Activated CD4-positive, CD25-positive, alpha-beta regulatory T cell treated with anti-CD3 and anti-CD28 coated beads, Interleukin-2, amount 50 U/mL, for 24 hours (primary cell): ENCODE results near the gene ARL3.
"Not testable (repeated sequence)": the region's sequence is repeated elsewhere in the genome, so short reads cannot be mapped to it uniquely, and the experiment has no call there.

ENCODE experiments used
- ATAC-seq, 2 donors: fragments of 150-1000 bp; cut with Tn5 transposase; one replicate each; pipeline ENCODE4 v1.10.0; 2021; ENCODE audit warnings: mild to moderate bottlenecking in 1 of 2, moderate library complexity in 1 of 2

Gene ARL3

GRCh38 chr10:102735065-102735562 lies 20.9 kb upstream of the ARL3 start:
- ATAC-seq, result no peak

- no peak for ATAC-seq
Observed at GRCh38 chr10:102732661-102733060, 18.5 kb upstream of the ARL3 start.

- ATAC-seq, result no peak
Observed at GRCh38 chr10:102731222-102731800, 17.1 kb upstream of the ARL3 start.

DNA sequence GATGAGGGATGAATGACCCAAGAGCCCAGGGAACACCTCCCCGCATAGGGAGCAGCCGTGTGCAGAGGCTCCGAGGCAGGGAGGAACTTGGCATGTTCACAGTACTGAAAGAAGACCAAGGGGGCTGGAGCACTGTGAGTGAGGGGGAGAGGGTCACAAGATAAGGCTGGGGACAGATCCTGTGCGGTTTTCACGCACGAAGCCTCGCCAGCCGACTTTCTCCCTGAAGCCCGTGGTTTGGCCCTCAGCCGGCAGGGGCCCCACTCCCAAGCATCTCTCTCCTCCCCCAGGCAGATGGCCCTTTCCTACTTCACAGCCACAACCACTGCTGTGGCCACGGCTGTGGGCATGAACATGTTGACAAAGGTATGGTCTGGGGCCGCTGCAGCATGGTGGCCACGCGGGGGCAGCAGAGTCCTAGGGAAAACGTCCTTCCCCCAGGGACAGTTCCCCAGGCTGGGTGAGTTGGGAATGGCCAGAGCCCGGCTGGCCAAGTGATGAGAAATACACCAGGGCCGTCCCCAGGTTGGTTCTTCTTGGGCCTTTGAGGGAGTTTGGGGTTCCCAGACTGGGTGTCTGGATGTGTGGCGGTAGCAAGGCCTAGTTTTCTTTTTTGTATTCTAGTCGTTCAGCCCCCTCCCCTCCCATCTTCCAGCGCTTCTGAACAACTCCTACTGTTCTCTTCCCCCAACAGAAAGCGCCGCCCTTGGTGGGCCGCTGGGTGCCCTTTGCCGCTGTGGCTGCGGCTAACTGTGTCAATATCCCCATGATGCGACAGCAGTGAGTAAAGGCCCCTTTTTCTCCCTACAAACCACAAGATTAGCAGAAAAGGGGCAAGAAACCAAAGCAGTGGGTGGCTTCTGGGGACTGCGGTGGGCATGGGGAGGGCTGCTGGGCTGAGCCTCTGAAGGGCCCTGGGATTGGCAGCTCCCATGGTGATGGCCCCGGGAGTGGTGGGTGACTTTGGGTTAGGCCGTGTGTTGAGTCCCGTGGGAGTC lies 15.1 kb upstream of the ARL3 start:
- peak; percentile 56 to 73 for ATAC-seq

DNA sequence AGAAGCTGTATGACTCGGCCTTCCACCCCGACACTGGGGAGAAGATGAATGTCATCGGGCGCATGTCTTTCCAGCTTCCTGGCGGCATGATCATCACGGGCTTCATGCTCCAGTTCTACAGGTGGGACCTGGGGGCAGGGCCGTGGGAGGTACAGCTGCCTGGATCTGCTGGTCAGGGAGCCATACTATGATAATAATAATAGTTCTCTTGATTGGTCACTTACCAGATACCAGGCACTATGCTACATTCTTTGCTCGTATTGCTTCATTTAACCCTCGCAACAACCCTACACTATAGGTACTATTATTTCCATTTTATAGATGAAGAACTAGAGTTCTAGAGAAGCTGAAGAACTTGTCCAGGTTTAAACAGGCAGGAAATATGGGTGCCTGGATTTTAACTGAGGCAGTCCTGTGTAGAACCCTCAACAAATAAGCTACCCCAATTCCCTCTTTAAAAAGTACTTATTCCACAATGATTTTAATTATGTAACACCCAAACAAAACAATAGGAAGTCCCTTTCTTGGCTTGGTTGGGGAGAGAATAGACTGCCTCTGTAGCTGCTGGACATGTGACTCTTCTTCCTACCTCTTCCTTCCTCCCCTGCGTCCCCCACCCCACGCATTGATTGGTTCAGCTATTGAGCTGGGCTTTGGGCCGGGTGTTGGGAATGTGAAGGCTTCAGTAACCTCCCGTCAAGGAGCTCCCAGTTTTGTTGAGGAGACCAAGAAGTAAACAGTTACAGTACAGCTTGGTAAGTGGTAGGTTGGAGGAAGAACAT lies 13.0 kb upstream of the ARL3 start:
- no peak for ATAC-seq

GRCh38 chr10:102726274-102726673 lies 12.1 kb upstream of the ARL3 start:
- ATAC-seq, result no peak

DNA sequence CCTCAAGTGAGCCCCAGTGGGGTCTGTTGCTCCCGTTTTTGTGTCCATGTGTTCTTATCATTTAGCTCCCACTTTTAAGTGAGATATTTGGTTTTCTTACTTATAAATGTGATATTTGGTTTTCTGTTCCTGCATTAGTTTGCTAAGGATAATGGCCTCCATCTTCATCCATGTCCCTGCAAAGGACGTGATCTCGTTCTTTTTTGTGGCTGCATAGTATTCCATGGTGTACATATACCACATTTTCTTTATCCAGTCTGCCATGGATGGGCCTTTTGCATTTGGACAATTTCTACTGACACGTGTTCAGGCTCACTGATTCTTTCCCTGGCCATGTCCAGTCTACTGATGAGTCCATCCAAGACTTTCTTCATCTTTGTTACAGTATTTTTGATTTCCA lies 9.8 kb upstream of the ARL3 start:
- ATAC-seq, result no peak

GRCh38 chr10:102721954-102722353 lies 7.8 kb upstream of the ARL3 start:
- ATAC-seq, result peak in 1 of 2 donors; percentile 45

GRCh38 chr10:102720775-102721301 lies 6.6 kb upstream of the ARL3 start:
- no peak for ATAC-seq

DNA sequence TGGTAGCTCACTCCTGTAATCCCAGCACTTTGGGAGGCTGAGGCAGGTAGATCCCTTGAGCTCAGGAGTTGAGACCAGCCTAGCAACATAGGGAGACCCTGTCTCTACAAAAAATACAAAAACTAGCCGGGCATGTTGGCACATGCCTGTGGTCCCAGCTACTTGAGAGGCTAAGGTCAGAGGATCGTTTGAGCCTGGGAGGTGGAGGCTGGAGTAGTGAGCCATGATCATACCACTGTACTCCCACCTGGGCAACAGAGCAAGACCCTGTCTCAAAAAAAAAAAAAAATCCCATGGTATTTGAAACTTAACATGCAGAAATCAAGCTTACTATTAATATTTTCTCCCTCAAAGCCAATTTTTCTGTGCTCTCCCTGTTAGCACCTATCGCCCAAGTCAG lies 6.1 kb upstream of the ARL3 start:
- ATAC-seq, result no peak

DNA sequence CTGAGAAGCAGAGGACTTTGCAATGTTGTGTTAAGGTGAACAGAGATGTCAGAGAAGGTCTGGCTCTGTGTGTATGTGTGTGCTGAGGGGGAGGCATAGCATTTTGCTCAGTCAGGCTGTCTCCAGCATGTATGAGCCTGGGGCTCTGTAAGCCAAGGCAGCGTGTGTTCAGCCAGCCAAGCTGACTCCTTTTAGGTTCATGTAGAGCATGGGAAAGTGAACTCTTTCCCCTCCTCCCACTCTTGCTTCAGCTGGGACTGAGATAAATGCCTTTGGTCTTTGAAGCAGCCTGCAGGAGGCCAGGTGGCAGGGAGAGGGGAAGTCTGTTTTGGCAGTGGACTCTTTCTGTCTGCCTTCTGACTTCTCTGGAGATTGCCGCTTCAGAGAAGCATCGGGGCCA lies 4.0 kb upstream of the ARL3 start:
- ATAC-seq, result no peak

DNA sequence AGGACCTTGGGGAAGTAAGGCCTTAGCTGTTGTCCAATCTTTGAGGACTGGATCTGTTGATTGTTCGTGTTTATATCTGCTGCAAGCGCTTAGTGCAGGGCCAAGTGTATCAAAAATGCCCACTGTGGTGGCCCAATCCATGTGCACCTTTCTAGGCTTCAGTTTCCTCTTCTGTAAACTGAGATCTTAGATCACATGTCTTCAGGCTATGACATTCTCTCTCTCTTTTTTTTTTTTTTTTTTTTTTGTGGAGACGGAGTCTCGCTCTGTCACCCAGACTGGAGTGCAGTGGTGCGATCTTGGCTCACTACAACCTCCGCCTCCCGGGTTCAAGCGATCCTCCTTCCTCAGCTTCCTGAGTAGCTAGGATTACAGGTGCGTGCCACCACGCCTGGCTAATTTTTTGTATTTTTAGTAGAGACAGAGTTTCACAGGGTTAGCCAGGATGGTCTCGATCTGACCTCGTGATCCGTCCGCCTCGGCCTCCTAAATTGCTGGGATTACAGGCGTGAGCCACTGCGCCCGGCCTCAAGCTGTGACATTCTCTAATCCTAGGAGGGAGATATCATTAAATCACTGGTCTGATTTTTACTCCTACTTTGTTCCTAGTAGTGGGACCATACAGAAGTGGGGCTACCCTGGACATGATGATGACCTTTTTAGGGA lies 2.8 kb upstream of the ARL3 start:
- not testable (repeated sequence) for ATAC-seq

GRCh38 chr10:102715880-102716279 lies 1.7 kb upstream of the ARL3 start:
- no peak for ATAC-seq

DNA sequence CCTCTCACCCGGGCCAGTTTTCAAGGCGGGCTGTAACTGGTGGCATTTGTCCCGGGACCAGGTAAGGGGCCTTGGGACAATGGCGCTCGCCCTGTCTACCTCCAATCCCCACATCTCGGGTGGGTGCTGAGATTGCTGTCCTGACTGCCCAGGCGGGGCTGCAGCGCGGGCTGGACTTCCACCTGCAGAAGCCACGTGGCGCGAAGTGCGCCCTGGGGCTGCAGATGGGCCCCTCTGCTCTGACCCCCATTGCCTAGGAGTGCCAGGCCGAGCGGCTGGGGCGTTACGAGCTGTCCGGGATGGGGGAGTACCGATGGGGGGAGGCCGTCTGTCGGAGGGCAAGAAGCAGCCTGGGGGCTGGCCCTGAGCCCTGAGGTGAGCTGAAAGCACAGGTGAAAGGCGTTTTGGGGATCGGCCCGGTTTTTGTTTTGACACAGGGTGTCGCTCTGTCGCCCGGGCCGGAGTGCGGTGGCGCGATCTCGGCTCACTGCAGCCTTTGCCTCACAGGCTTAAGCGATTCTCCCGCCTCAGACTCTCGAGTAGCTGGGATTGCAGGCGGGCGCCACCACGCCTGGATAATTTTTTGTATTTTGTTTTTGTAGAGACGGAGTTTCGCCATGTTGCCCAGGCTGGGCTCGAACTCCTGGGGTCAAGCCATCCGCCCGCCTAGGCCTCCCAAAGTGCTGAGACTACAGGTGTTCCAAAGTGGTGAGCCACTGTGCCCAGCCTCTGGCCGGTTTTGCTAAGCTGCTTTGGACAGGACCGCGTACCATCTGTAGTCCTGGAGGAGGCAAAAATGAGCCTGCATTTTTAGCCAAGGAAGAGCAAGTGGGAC lies 641 bp upstream of the ARL3 start, which contains the start of gene SFXN2:
Gene SFXN2 (plus strand): TSS at position 16 of the 835 bp plus-strand sequence. CDS start 12,001 bp downstream, outside the sequence.
- ATAC-seq, result peak; percentile 10 to 13

DNA sequence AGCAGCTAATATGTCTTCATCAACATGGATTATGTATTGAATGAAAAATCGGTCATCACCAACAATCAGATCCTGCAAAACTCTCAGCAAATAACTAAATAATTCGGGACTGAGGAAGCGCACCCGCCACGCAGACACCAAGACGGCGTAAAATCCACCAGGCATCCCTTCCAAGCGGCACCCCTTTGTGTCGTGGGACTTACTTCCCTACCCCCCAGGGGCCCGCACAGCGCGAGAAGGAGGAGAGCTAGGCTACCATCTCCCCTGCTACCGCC lies 721 bp downstream of the ARL3 start:
- peak; percentile 58 for ATAC-seq

- ATAC-seq, result no peak
Observed at GRCh38 chr10:102712843-102713538, 1.2 kb downstream of the ARL3 start.

DNA sequence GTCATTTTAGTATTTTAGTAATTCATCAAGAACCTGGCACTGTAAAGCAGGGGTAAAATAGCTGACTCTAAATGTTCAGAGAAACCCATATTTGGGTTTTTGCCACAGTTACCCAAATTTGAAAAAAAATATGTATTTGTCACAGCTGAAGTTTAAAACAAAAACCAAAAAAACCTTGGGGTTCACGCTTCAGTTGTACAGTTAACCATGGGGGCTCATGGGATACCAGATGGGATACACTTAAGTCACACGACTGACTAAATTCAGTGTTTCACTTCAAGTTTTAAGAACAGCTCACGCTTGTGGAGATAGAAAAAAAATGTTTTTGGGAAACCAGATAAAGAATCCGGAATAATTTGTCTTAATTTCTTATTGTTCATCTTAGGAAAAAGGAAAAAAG lies 2.1 kb downstream of the ARL3 start:
- no peak for ATAC-seq

DNA sequence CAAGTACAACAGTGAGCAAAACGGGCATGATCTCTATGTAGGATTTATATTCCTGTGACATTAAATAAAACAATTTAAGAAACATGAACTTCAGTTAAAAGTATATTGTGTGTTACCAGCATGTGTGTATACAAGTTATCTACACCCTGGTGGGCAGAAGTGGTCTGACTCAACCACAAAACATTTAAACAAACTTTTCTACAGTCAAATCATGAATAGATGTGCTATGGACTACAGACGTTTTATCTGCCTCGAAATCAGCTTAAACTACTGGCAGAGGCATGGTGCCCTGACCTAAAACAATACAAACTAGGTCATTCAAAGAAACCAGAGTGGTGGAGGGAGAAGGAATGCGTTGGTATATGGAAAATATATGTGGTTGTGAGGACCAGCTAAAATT lies 3.6 kb downstream of the ARL3 start:
- no peak for ATAC-seq

DNA sequence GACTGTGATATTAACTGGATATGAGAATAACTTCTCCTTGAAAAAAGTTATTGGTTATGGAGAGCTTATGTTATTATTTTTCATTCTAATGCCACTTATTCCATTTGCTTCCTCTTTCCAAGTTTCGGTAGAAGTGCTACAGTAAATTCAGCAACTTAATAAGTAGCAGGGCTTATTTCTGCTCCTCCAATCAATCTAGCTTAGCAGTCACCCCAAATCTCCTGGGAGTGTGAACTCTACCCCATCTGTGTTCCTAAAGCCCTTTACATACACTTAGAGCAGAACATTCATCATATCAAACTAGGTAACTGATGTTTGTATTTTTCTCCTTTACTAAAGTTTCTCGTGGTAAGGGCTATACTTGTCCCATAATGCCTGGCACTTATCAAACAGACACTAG lies 8.7 kb downstream of the ARL3 start:
- no peak for ATAC-seq

GRCh38 chr10:102704915-102705314 lies 9.3 kb downstream of the ARL3 start:
- no peak for ATAC-seq

- no peak for ATAC-seq
Observed at GRCh38 chr10:102702742-102703141, 11.5 kb downstream of the ARL3 start.
